HG02759 (cell line): ENCODE results near the gene PPIG.
"Not testable (repeated sequence)": the region's sequence is repeated elsewhere in the genome, so short reads cannot be mapped to it uniquely, and the experiment has no call there.

Experiments
- ATAC-seq: cut with Tn5 transposase; IDR thresholded peaks from one replicate; pipeline ENCODE4 v1.9.1; 2021; ENCODE audit warnings: mild to moderate bottlenecking, moderate library complexity; ENCODE audit not compliant: unreplicated experiment

The PPIG gene

GRCh38 chr2:169661265-169661664, 77.1 kb downstream of the PPIG start:
- no peak for ATAC-seq

- ATAC-seq, result no peak
Observed at GRCh38 chr2:169662744-169663143, 78.6 kb downstream of the PPIG start.

GRCh38 chr2:169663247-169663646, 79.1 kb downstream of the PPIG start:
- no peak for ATAC-seq

GRCh38 chr2:169664600-169664977, 80.4 kb downstream of the PPIG start:
- ATAC-seq, result no peak

- no peak for ATAC-seq
Observed at GRCh38 chr2:169664978-169665930, 81.1 kb downstream of the PPIG start.

- no peak for ATAC-seq
Observed at GRCh38 chr2:169667583-169667982, 83.4 kb downstream of the PPIG start.

GRCh38 chr2:169670215-169670651, 86.1 kb downstream of the PPIG start:
- ATAC-seq, result no peak

- ATAC-seq, result no peak
Observed at GRCh38 chr2:169670937-169671336, 86.8 kb downstream of the PPIG start.

DNA sequence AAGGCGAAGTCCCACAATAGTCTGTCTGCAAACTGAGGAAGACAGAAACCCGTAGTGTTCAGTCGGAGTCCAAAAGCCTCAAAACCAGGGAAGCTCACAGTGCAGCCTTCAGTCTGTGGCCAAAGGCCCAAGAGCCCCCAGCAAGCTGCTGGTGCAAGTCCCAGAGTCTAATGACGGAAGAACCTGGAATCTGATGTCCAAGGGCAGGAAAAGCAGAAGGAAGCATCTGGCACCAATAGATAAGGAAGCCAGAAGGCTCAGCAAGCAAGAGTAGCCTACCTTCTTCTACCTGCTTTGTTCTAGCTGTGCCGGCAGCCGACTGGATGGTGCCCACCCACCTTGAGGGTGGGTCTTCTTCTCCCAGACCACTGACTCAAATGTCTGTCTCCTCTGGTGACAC, 88.3 kb downstream of the PPIG start:
- no peak for ATAC-seq

DNA sequence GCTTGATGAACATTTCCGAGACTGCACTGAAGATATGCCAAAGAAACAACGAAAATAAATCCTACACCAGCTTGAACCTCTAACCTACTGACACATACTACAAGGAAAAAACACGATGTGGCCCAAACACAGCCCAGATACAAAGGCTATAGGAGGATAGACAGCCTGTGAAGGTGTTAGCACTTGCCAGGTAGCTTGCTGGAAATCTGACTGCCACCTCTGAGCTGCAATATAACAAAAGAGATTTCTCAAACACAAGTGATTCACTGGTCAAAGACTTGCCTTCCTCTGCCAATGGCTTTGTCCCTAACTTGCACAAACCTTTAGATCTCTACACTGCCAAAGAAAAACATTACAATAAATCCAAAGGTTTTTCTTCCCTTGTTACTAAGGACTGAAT, 89.0 kb downstream of the PPIG start:
- no peak for ATAC-seq

GRCh38 chr2:169673921-169674320, 89.8 kb downstream of the PPIG start:
- ATAC-seq, result no peak

DNA sequence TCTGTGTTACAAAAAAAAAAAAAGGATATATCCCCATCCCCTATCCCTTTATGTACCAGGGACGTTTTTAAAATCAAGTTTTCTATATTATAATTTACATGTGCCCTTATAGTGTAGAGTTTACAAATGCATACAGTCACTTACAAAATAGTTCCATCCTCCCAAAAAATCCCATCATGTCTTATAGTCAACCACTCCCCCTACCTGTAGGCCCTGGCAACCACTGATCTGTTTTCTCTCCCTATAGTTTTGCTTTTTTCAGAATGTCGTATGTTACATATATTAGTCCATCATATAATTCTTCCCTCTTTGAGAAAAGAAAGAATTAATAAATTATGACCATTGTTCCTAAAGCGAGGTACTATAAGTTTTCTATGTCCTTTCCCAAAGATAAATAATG, 92.2 kb downstream of the PPIG start:
- ATAC-seq, result no peak

DNA sequence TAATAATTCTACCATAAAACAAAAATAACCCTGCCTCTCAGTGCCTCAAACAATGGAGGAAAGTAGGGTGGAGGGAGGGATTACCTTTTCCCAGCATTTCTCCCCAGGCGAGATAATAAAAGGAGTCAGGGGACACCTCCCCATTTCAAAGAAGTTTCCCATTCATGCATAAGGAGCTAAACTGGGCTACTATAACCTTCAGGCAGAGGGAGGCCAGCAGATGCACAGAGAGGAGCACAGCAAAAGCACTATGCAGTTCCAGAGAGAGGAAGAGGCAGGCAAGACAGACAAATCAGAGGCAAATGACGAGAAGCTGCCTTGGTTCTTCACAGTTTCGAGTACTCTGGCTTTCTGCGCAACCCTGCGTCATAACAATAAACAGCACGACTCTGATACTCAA, 92.7 kb downstream of the PPIG start:
- no peak for ATAC-seq

DNA sequence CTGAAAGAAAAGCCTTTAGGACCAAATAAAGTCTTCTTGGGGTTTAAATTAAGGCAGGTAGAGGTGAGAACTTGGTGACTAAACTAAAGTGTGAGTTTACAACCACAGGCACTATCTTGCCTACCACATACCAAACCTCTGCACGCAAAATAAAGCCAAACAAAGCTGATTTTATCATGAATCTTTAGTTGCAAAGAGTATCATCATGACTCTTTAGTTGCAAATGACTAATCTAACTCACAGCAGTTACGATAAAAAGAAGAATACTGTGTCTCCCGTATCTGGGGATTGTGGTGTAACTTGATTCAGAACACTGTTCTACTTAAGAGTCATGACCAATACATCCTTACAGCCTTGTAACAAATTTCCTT, 98.9 kb downstream of the PPIG start:
- ATAC-seq, result no peak

DNA sequence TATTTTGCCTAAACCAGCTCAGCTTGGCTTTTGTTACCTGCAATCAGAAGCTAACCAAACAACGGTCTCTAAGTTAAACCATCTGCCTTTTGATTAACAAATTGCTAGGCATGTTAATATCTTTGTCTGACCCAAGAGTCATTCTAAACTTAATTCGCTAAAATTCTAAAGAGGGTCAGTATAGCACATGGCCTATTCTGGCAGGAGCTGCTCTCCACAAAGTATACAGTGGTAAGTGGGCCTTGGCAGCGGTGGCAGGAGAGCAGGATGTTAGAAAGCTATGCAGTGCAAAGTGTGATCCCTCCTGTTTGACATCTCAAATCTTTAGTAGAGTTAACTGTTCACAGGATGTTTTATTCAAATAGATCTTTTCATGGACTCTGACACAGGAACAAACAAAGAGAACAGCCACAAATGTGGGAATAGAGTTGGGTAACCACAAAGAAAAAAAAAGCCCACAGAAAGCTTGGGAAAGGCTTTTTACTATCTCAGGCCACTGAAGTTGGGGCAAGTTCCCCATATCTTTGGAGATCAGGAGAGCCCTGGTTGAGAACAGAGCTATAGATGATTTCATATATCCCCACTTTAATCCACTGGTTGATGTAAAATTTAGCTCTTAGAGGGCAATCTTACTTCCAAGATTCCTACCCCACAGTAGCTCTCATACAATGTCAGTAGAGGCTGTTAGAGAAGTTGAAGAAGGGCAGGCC, 99.4 kb downstream of the PPIG start:
- no peak for ATAC-seq

DNA sequence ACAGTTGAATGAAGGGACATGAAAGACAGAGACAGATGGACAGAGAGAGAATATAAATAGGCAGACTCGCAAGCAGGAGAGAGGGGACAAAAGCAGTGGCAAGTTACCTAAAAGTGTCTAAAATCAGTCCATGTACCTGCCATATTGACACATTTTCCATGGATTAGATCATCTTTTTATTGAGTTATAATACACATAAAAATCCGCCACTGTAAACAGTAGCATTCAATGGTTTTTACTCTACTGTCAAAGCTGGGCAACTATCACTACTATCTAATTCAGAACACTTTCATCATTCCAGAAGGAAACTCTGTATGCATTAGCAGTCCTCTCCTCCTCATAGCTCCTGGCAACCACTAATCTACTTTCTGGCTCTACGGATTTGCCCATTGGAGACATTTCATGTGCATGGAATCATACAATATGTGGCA, 100.0 kb downstream of the PPIG start:
- ATAC-seq, result no peak

GRCh38 chr2:169684712-169685111, 100.6 kb downstream of the PPIG start:
- ATAC-seq, result not testable (repeated sequence)

DNA sequence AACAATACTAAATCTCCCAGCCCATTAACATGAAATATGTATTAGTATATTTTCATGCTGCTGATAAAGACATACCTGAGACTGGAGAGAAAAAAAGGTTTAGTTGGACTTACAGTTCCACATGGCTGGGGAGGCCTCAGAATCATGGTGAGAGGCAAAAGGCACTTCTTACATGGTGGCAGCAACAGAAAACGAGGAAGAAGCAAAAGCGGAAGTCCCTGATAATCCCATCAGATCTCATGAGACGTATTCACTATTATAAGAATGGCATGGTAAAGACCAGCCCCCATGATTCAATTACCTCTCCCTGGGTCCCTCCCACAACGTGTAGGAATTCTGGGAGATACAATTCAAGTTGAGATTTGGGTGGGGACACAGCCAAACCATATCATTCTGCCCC, 102.7 kb downstream of the PPIG start:
- not testable (repeated sequence) for ATAC-seq

DNA sequence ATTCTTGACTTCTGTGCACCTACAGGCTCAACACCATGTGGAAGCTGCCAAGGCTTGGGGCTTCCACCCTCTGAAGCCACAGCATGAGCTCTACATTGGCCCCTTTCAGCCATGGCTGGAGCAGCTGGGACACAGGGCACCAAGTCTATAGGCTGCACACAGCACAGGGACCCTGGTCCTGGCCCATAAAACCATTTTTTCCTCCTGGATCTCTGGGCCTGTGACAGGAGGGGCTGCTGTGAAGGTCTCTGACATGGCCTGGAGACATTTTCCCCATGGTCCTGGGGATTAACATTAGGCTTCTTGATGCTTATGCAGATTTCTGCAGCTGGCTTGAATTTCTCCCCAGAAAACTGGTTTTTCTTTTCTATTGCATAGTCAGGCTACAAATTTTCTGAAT, 103.8 kb downstream of the PPIG start:
- not testable (repeated sequence) for ATAC-seq

- no peak for ATAC-seq
Observed at GRCh38 chr2:169690958-169691357, 106.8 kb downstream of the PPIG start.
